B cell (primary cell): ENCODE data around the gene M1AP. TPM values are rescaled to one million over a fixed set of nuclear protein-coding genes. Genes with fewer than 3 reads are reported as not detected.

Experiments
- ATAC-seq: fragments of 200-7000 bp; cut with Tn5 transposase; one replicate; pipeline ENCODE4 v1.10.0; 2021; ENCODE audit warnings: low read depth, mild to moderate bottlenecking, moderate number of reproducible peaks, moderate library complexity
- CTCF ChIA-PET: fragments of 350-600 bp; sonication (Branson Sonifier 250); formaldehyde crosslinking; loops from one replicate; lab custom pipeline; 2021; ENCODE audit warnings: antibody characterized with exemption, inconsistent platforms; lab: Charles Lee
- POLR2A ChIA-PET: fragments of 350-600 bp; sonication (Branson Sonifier 250); formaldehyde crosslinking; loops from one replicate; lab custom pipeline; 2021; ENCODE audit warnings: antibody characterized with exemption; lab: Charles Lee
- DNase-seq: peaks from one replicate; pipeline ENCODE4 v3.0.0; 2013
- H2AFZ ChIP-seq: 2 replicates; pipeline ENCODE4 v1.6.1; 2012; ENCODE audit warnings: mild to moderate bottlenecking, low read depth, low read length; ENCODE audit not compliant: insufficient read depth, poor library complexity, severe bottlenecking
- H3K27ac ChIP-seq, 2 donors: 1 replicate in 1 of 2; 2 replicates in 1 of 2; pipeline ENCODE4 v1.5.1; 2012 to 2013; ENCODE audit warnings: low read length in 2 of 2, mild to moderate bottlenecking in 2 of 2, moderate library complexity in 1 of 2
- H3K27me3 ChIP-seq, 4 experiments: fragments of 200-600 bp in 1 of 4; sonication (generic) in 1 of 4; replicated peaks in 1 of 4; 1 replicate in 2 of 4; 2 replicates in 2 of 4; pipeline versions ENCODE4 v1.6.1 to v1.7.0; 2013 to 2016; ENCODE audit warnings: low read length in 3 of 4, mild to moderate bottlenecking in 2 of 4, mixed read lengths in 1 of 4, moderate library complexity in 1 of 4; ENCODE audit not compliant: insufficient read depth in 4 of 4, control insufficient read depth in 3 of 4; ENCODE audit errors: control extremely low read depth in 1 of 4
- H3K36me3 ChIP-seq, 2 experiments: replicated peaks in 1 of 2; 1 replicate in 1 of 2; 2 replicates in 1 of 2; pipeline versions ENCODE4 v1.6.1 to v1.7.1; 2013; ENCODE audit warnings: low read length in 1 of 2; ENCODE audit not compliant: insufficient read depth in 2 of 2, control insufficient read depth in 1 of 2; ENCODE audit errors: control extremely low read depth in 1 of 2, extremely low read depth in 1 of 2
- H3K4me1 ChIP-seq, 2 donors: fragments of 200-600 bp in 1 of 2; sonication (generic) in 1 of 2; 1 replicate in 1 of 2; 2 replicates in 1 of 2; pipeline versions ENCODE4 v1.5.1 to v1.6.1; 2013 to 2017; ENCODE audit warnings: low read length in 2 of 2; ENCODE audit not compliant: control insufficient read depth in 2 of 2, insufficient read depth in 2 of 2
- H3K4me2 ChIP-seq: replicated peaks from 2 replicates; pipeline ENCODE3; 2012; ENCODE audit warnings: mild to moderate bottlenecking, low read depth, low read length; ENCODE audit not compliant: poor library complexity, severe bottlenecking
- H3K4me3 ChIP-seq, 5 experiments: fragments of 200-600 bp in 1 of 5; sonication (generic) in 1 of 5; 1 replicate in 3 of 5; 2 replicates in 2 of 5; pipeline versions ENCODE4 v1.5.1 to v1.7.0; 2011 to 2016; ENCODE audit warnings: low read length in 4 of 5, mild to moderate bottlenecking in 4 of 5, low read depth in 2 of 5, control low read depth in 1 of 5, moderate library complexity in 1 of 5; ENCODE audit not compliant: insufficient read depth in 1 of 5; ENCODE audit errors: control extremely low read depth in 1 of 5, extremely low read depth in 1 of 5
- H3K79me2 ChIP-seq: fragments of 200-600 bp; sonication (generic); one replicate; pipeline ENCODE4 v1.6.0; 2016; ENCODE audit warnings: low read length; ENCODE audit not compliant: control insufficient read depth, insufficient read depth
- H3K9ac ChIP-seq: fragments of 200-600 bp; sonication (generic); 2 replicates; pipeline ENCODE4 v1.6.1; 2017; ENCODE audit warnings: mild to moderate bottlenecking, low read length, moderate library complexity
- H3K9me3 ChIP-seq, 3 donors: one replicate each; pipeline versions ENCODE4 v1.6.1 to v1.7.1; 2013; ENCODE audit warnings: low read length in 2 of 3; ENCODE audit not compliant: control insufficient read depth in 2 of 3, insufficient read depth in 1 of 3; ENCODE audit errors: control extremely low read depth in 1 of 3
- H4K20me1 ChIP-seq: 2 replicates; pipeline ENCODE4 v1.6.0; 2012; ENCODE audit warnings: mild to moderate bottlenecking, low read length; ENCODE audit not compliant: insufficient read depth, control insufficient read depth, poor library complexity, severe bottlenecking
- H3K27ac Mint-ChIP-seq: one replicate; pipeline ENCODE4 v1.8.0; 2021; ENCODE audit warnings: mixed read lengths
- H3K27me3 Mint-ChIP-seq: one replicate; pipeline ENCODE4 v1.8.0; 2021; ENCODE audit warnings: mixed read lengths
- H3K4me1 Mint-ChIP-seq: one replicate; pipeline ENCODE4 v1.8.0; 2021; ENCODE audit warnings: mixed read lengths
- H3K4me3 Mint-ChIP-seq: one replicate; pipeline ENCODE4 v1.8.0; 2021; ENCODE audit warnings: mixed read lengths
- H3K9me3 Mint-ChIP-seq: one replicate; pipeline ENCODE4 v1.8.0; 2022; ENCODE audit warnings: mixed read lengths; ENCODE audit not compliant: insufficient read depth
- EZH2 ChIP-seq: IDR thresholded peaks from 2 replicates; pipeline ENCODE4 v1.6.1; 2012; ENCODE audit warnings: borderline replicate concordance, low read depth, mild to moderate bottlenecking, moderate library complexity, low read length; ENCODE audit not compliant: insufficient read depth, poor library complexity, severe bottlenecking
- WGBS: methylation state at CpG from one replicate; pipeline ENCODE4 v1.1.5; 2013; ENCODE audit warnings: missing lambda C conversion rate; ENCODE audit not compliant: insufficient coverage; 5-methylcytosine and 5-hydroxymethylcytosine counted together
- intact Hi-C: fragments of 100-400 bp; cut with micrococcal nuclease; formaldehyde crosslinking; loops from one replicate; pipeline ENCODE4 v1.10.0; 2022
- polyA plus RNA-seq: library from polyadenylated mRNA; depleted of rRNA; stranded (reverse); fragments of >200 nt; gene quantifications from 2 replicates; pipeline ENCODE4 v1.2.3, GENCODE V29; 2012
- total RNA-seq, 2 donors: library from RNA; stranded (reverse); fragments of 120-200 nt in 1 of 2; gene quantifications; 1 replicate in 1 of 2; 2 replicates in 1 of 2; pipeline versions ENCODE4 v1.2.3 to v1.2.4, GENCODE V29; 2013 to 2022
- TF ChIP-seq, protein P1 (sequence below): fragments of 200-600 bp; IDR thresholded peaks from one replicate; pipeline ENCODE4 v1.8.0; 2022; ENCODE audit warnings: antibody characterized with exemption, mild to moderate bottlenecking

Gene M1AP
- total and polyA plus RNA-seq, 2 donors (not counting 1 experiment from before 2014, with no cell fraction given) = 0.15 TPM; not detected in 1

DNA sequence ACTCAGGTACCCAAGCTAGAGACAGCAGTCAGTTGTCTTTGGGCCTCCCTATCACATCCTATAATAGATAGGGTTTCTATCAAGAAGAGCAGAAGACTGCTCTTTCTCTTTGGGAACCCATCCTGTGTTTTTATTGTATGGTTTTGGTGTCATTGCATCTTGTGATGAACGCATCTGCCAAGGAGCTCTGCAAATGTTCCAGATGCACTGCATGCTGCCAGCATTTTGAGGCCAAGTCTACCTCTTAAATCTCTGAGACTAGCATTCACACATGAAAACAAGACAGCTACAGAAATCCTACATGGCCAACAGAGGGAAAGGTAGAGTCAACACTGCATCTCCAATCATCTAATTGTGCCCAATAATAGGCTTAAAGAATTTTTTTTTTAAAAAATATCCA, 20.0 kb upstream of the M1AP start:
- no peaks in the 10 kb centered on the region for H3K27me3 Mint-ChIP-seq
- no peak for TF ChIP-seq EZH2
- TF ChIP-seq, protein P1, sequence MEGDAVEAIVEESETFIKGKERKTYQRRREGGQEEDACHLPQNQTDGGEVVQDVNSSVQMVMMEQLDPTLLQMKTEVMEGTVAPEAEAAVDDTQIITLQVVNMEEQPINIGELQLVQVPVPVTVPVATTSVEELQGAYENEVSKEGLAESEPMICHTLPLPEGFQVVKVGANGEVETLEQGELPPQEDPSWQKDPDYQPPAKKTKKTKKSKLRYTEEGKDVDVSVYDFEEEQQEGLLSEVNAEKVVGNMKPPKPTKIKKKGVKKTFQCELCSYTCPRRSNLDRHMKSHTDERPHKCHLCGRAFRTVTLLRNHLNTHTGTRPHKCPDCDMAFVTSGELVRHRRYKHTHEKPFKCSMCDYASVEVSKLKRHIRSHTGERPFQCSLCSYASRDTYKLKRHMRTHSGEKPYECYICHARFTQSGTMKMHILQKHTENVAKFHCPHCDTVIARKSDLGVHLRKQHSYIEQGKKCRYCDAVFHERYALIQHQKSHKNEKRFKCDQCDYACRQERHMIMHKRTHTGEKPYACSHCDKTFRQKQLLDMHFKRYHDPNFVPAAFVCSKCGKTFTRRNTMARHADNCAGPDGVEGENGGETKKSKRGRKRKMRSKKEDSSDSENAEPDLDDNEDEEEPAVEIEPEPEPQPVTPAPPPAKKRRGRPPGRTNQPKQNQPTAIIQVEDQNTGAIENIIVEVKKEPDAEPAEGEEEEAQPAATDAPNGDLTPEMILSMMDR = no peak
- H3K4me3 Mint-ChIP-seq = no peak overlapping the region
- H3K4me1 Mint-ChIP-seq = no peaks in the 10 kb centered on the region
- no peak overlapping the region for H3K4me2 ChIP-seq
- no peak overlapping the region for H3K9ac ChIP-seq
- H4K20me1 ChIP-seq = no peaks in the 10 kb centered on the region
- no peaks in the 10 kb centered on the region for H3K4me1 ChIP-seq
- ChIA-PET POLR2A (no interaction called here), CTCF (interaction anchor here (1.1 kb wide), 1 partner anchor 48 kb away, joined by 3 read pairs; no protein-coding TSS in a partner anchor)
- H3K27ac ChIP-seq = no peak overlapping the region
- no peaks in the 10 kb centered on the region for H3K9me3 Mint-ChIP-seq
- H3K9me3 ChIP-seq = no peaks in the 10 kb centered on the region
- no CpG with 5 or more reads among the region's 1 CpG for WGBS
- H3K79me2 ChIP-seq = no peaks in the 10 kb centered on the region
- H3K36me3 ChIP-seq = peaks cover 0 to under 1% of the 10 kb centered on the region in 2 experiments
- H3K27me3 ChIP-seq = no peaks in the 10 kb centered on the region
- no peak for ATAC-seq
- H3K27ac Mint-ChIP-seq = no peak overlapping the region
- H2AFZ ChIP-seq = no peak overlapping the region
- no peak for DNase-seq
- H3K4me3 ChIP-seq = no peak overlapping the region
- intact Hi-C loops = no loop called here

DNA sequence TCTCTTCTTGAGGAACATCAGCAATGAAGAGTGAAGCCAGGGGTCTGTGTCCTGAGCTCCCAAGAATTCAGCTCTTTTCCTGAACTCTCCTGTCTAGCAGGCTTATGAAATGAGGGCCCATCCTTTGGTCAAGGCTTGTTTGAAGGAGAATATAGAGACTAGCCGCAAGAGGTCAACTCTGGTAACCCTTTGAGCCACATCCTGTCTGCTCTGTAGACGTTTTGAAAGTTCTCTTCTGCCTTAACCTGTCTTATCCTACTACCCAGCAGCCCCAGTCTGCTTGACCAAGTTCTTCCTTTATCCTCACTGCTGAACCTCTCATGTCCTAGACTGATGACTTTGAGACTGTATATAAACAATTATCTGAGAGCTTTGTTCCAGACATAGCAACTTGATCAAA, 11.3 kb upstream of the M1AP start:
- peaks cover 0 to 11% of the 10 kb centered on the region in 2 experiments for H3K36me3 ChIP-seq
- TF ChIP-seq, protein P1 = no peak
- TF ChIP-seq EZH2 = no peak
- CTCF ChIA-PET = no interaction called here
- intact Hi-C loops = no loop called here
- H2AFZ ChIP-seq = no peak overlapping the region
- no peaks in the 10 kb centered on the region for H4K20me1 ChIP-seq
- Mint-ChIP-seq H3K27ac (no peak overlapping the region), H3K27me3 (no peaks in the 10 kb centered on the region), H3K4me1 (peaks cover 10% of the 10 kb centered on the region), H3K4me3 (no peak overlapping the region), H3K9me3 (no peaks in the 10 kb centered on the region)
- no peak overlapping the region for H3K9ac ChIP-seq
- no peaks in the 10 kb centered on the region for H3K79me2 ChIP-seq
- no peak overlapping the region for H3K4me3 ChIP-seq
- peaks cover 7 to 8% of the 10 kb centered on the region in 2 donors for H3K4me1 ChIP-seq
- H3K27me3 ChIP-seq = no peaks in the 10 kb centered on the region
- H3K4me2 ChIP-seq = no peak overlapping the region
- ATAC-seq = no peak
- WGBS = 75% methylated on average over 2 of the region's 2 CpGs
- no peak overlapping the region for H3K27ac ChIP-seq
- POLR2A ChIA-PET = no interaction called here
- H3K9me3 ChIP-seq = no peaks in the 10 kb centered on the region
- no peak for DNase-seq
